Astrocyte (in vitro differentiated cells and primary cell): ENCODE measurements around the gene TFF3. TPM values are rescaled to one million over a fixed set of nuclear protein-coding genes. Genes with fewer than 3 reads are reported as not detected.

Experiments
- DNase-seq: peaks from one replicate; pipeline ENCODE4 v3.0.0-alpha.2; 2010; ENCODE audit warnings: low read depth
- FAIRE-seq: peaks from 2 replicates; lab custom pipeline; 2011; peaks lifted over from hg19 to GRCh38; lab: Jason Lieb, UNC
- H2AFZ ChIP-seq: 2 replicates; pipeline ENCODE4 v1.6.0; 2012; ENCODE audit warnings: low read depth, low read length, inconsistent platforms
- H3K27ac ChIP-seq: 2 replicates; pipeline ENCODE4 v1.5.1; 2011; ENCODE audit warnings: low read depth, low read length, inconsistent platforms
- H3K27me3 ChIP-seq: 2 replicates; pipeline ENCODE4 v1.6.0; 2011; ENCODE audit warnings: low read length, inconsistent platforms; ENCODE audit not compliant: insufficient read depth
- H3K36me3 ChIP-seq: 2 replicates; pipeline ENCODE4 v1.5.1; 2011; ENCODE audit warnings: low read length, inconsistent platforms; ENCODE audit not compliant: insufficient read depth
- H3K4me1 ChIP-seq: 2 replicates; pipeline ENCODE4 v1.5.1; 2011; ENCODE audit warnings: low read length, inconsistent platforms; ENCODE audit not compliant: insufficient read depth
- H3K4me2 ChIP-seq: 2 replicates; pipeline ENCODE4 v1.6.0; 2012; ENCODE audit warnings: low read length, inconsistent platforms
- H3K4me3 ChIP-seq: 2 replicates; pipeline ENCODE4 v1.5.1; 2011; ENCODE audit warnings: low read depth, mild to moderate bottlenecking, low read length, inconsistent platforms; ENCODE audit not compliant: insufficient read depth
- H3K79me2 ChIP-seq: 2 replicates; pipeline ENCODE4 v1.6.0; 2012; ENCODE audit warnings: mild to moderate bottlenecking, low read length, inconsistent platforms; ENCODE audit not compliant: insufficient read depth
- H3K9ac ChIP-seq: 2 replicates; pipeline ENCODE4 v1.6.0; 2012; ENCODE audit warnings: mild to moderate bottlenecking, low read length, inconsistent platforms
- H3K9me3 ChIP-seq: 2 replicates; pipeline ENCODE4 v1.5.1; 2012; ENCODE audit warnings: low read depth, mild to moderate bottlenecking, low read length, inconsistent platforms; ENCODE audit not compliant: insufficient read depth
- H4K20me1 ChIP-seq: 2 replicates; pipeline ENCODE4 v1.6.0; 2012; ENCODE audit warnings: low read length, inconsistent platforms; ENCODE audit not compliant: insufficient read depth
- H3K27ac Mint-ChIP-seq: one replicate; pipeline ENCODE4 v1.8.0; 2021; ENCODE audit warnings: mild to moderate bottlenecking, mixed read lengths; ENCODE audit not compliant: unreplicated experiment
- H3K27me3 Mint-ChIP-seq: one replicate; pipeline ENCODE4 v1.8.0; 2021; ENCODE audit warnings: low read depth, mixed read lengths; ENCODE audit not compliant: unreplicated experiment
- H3K36me3 Mint-ChIP-seq: one replicate; pipeline ENCODE4 v1.8.0; 2021; ENCODE audit warnings: low read depth, mixed read lengths; ENCODE audit not compliant: unreplicated experiment
- H3K4me1 Mint-ChIP-seq: one replicate; pipeline ENCODE4 v1.8.0; 2021; ENCODE audit warnings: low read depth, mixed read lengths; ENCODE audit not compliant: unreplicated experiment
- H3K4me3 Mint-ChIP-seq: one replicate; pipeline ENCODE4 v1.8.0; 2021; ENCODE audit warnings: mild to moderate bottlenecking, moderate library complexity, mixed read lengths; ENCODE audit not compliant: unreplicated experiment
- H3K9me3 Mint-ChIP-seq: one replicate; pipeline ENCODE4 v1.8.0; 2021; ENCODE audit warnings: mild to moderate bottlenecking, mixed read lengths; ENCODE audit not compliant: unreplicated experiment
- EZH2 ChIP-seq: IDR thresholded peaks from 2 replicates; pipeline ENCODE4 v1.6.1; 2012; ENCODE audit warnings: mild to moderate bottlenecking, low read length, inconsistent platforms; ENCODE audit not compliant: insufficient read depth
- total RNA-seq: library from RNA; stranded (reverse); gene quantifications from 2 replicates; pipeline ENCODE4 v1.2.1, GENCODE V29; 2021
- TF ChIP-seq, protein P1 (sequence below): IDR thresholded peaks from 2 replicates; pipeline ENCODE4 v1.5.1; 2011; ENCODE audit warnings: low read depth, mild to moderate bottlenecking, inconsistent platforms, low read length, moderate library complexity; ENCODE audit not compliant: insufficient read depth

Gene TFF3
- total RNA-seq, 1 donor from 2014 or later = not detected

DNA sequence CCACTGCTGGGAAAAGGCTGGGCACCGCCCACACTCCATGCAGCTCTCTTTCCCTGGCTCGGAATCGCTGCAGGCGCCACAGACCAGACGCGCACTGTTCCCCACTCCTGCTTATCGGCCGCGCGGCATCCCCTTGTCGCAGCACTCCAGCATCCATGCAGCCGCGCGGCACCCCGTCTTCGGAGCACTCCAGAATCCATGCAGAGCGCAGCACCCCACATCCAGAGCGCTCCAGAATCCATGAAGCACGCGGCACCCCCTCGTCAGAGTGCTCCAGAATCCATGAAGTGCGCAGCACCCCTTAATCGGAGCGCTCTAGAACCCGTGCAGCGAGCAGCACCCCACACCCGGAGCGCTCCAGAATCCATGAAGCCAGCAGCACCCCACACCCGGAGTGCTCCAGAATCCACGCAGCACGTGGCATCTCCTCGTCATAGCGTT lies 9.5 kb downstream of the TFF3 start:
- H3K36me3 ChIP-seq = no peaks in the 10 kb centered on the region
- no peaks in the 10 kb centered on the region for H3K9me3 ChIP-seq
- Mint-ChIP-seq H3K27ac (no peak overlapping the region), H3K4me1 (peaks cover 3% of the 10 kb centered on the region), H3K36me3 (no peaks in the 10 kb centered on the region), H3K9me3 (no peaks in the 10 kb centered on the region), H3K27me3 (peaks cover 51% of the 10 kb centered on the region), H3K4me3 (no peak overlapping the region)
- H3K4me3 ChIP-seq = no peak overlapping the region
- no peak overlapping the region for H3K4me2 ChIP-seq
- H4K20me1 ChIP-seq = no peaks in the 10 kb centered on the region
- H3K27ac ChIP-seq = no peak overlapping the region
- DNase-seq = no peak
- FAIRE-seq = no peak
- H3K27me3 ChIP-seq = peaks cover 10% of the 10 kb centered on the region
- no peaks in the 10 kb centered on the region for H3K4me1 ChIP-seq
- H3K79me2 ChIP-seq = no peaks in the 10 kb centered on the region
- H3K9ac ChIP-seq = no peak overlapping the region
- TF ChIP-seq, protein P1, sequence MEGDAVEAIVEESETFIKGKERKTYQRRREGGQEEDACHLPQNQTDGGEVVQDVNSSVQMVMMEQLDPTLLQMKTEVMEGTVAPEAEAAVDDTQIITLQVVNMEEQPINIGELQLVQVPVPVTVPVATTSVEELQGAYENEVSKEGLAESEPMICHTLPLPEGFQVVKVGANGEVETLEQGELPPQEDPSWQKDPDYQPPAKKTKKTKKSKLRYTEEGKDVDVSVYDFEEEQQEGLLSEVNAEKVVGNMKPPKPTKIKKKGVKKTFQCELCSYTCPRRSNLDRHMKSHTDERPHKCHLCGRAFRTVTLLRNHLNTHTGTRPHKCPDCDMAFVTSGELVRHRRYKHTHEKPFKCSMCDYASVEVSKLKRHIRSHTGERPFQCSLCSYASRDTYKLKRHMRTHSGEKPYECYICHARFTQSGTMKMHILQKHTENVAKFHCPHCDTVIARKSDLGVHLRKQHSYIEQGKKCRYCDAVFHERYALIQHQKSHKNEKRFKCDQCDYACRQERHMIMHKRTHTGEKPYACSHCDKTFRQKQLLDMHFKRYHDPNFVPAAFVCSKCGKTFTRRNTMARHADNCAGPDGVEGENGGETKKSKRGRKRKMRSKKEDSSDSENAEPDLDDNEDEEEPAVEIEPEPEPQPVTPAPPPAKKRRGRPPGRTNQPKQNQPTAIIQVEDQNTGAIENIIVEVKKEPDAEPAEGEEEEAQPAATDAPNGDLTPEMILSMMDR = no peak
- no peak for TF ChIP-seq EZH2
- no peak overlapping the region for H2AFZ ChIP-seq

DNA sequence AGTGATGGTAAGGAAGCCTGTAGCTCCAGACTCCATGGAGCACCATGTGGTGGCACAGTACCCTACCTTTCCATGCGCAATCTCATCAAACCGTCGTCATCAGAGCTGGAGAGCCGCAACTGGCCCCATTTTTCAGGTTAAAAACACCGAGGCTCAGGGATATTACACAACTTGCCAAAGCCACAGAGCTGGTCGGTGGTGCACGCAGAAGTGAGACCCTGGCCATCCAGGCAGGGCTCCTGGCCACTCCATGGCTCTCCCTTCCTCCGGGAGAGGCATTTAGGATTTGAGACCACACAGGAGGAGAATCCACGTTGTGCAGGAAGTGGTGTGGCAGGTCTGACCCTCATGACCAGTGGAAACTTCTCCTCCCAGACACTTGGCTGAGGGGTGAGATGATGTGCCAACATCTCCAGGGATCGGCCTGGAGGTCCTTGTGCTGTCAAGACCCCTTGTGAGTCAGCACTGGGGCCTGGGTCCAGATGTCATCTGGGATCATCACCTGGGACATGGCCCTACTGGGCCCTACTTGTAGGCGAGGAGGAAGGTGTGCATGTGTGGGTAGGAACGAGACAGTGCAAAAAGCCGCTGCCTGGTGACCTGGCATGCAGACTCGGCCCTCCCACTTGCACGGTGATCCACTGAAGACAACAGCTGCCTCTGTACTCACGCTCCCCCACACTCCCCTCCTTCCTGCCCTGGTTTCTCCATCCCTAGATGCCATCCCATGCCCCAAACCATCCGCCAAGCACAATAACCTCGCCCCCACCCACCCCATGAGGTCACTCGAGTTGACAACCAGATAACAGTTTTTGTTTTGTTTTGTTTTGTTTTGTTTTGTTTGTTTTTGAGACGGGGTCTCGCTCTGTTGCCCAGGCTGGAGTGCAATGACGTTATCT lies 10.4 kb downstream of the TFF3 start:
- Histone ChIP-seq H3K9ac (no peak overlapping the region), H3K27me3 (peaks cover 10% of the 10 kb centered on the region), H3K4me1 (no peaks in the 10 kb centered on the region), H2AFZ (no peak overlapping the region), H4K20me1 (no peaks in the 10 kb centered on the region), H3K27ac (no peak overlapping the region), H3K79me2 (no peaks in the 10 kb centered on the region), H3K36me3 (no peaks in the 10 kb centered on the region), H3K9me3 (no peaks in the 10 kb centered on the region), H3K4me3 (no peak overlapping the region), H3K4me2 (no peak overlapping the region)
- no peaks in the 10 kb centered on the region for H3K36me3 Mint-ChIP-seq
- H3K9me3 Mint-ChIP-seq = no peaks in the 10 kb centered on the region
- FAIRE-seq = no peak
- TF ChIP-seq, protein P1 = no peak
- TF ChIP-seq EZH2 = no peak
- H3K27me3 Mint-ChIP-seq = peaks cover 54% of the 10 kb centered on the region
- peaks cover 3% of the 10 kb centered on the region for H3K4me1 Mint-ChIP-seq
- H3K4me3 Mint-ChIP-seq = no peak overlapping the region
- H3K27ac Mint-ChIP-seq = no peak overlapping the region
- DNase-seq = no peak

DNA sequence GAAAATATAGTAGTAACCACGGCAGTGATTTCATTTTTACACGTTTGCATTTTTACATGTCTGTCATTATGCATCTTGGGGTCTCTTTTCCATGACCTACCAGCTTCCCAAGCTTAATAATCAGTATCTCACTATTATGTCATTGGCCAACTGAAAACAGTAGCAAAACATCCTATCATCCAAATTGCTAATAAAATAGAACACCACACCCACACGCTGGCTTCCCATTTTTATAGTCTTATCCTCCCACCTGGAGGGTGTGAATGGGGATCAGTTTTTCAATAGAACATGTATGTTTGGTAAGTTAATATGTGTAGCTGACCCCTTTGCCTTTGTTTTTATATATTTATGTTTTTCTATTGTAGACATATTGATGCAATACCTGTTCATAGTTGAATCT lies 11.8 kb downstream of the TFF3 start:
- Histone ChIP-seq H3K79me2 (no peaks in the 10 kb centered on the region), H3K36me3 (no peaks in the 10 kb centered on the region), H2AFZ (no peak overlapping the region), H3K4me3 (no peak overlapping the region), H4K20me1 (no peaks in the 10 kb centered on the region), H3K4me1 (no peaks in the 10 kb centered on the region), H3K9ac (no peak overlapping the region), H3K9me3 (no peaks in the 10 kb centered on the region), H3K27me3 (peaks cover 10% of the 10 kb centered on the region), H3K27ac (no peak overlapping the region), H3K4me2 (no peak overlapping the region)
- no peak for DNase-seq
- Mint-ChIP-seq H3K27me3 (peaks cover 55% of the 10 kb centered on the region), H3K4me3 (no peak overlapping the region), H3K27ac (no peak overlapping the region), H3K36me3 (no peaks in the 10 kb centered on the region), H3K9me3 (no peaks in the 10 kb centered on the region), H3K4me1 (no peaks in the 10 kb centered on the region)
- TF ChIP-seq, protein P1 = no peak
- no peak for FAIRE-seq
